ENCODE results near the gene SLC4A9.

- TF ChIP-seq CTCF (IDR thresholded peaks at IDR 0.05) (no peak), POLR2A (IDR thresholded peaks at IDR 0.05) (no peak)
Measured at GRCh38 chr5:140367256-140368013, 7.4 kb downstream of the SLC4A9 start.
